HepG2 (cell line): ENCODE data around the gene KRTAP1-3. TPM values are rescaled to one million over a fixed set of nuclear protein-coding genes. Genes with fewer than 3 reads are reported as not detected.

Source experiments
- BHLHE40 ChIP-seq: IDR thresholded peaks from 2 replicates; pipeline ENCODE4 v1.6.1; 2011; ENCODE audit warnings: low read length, improper control_type of control experiment
- HMG20B ChIP-seq: conservative IDR thresholded peaks from 2 replicates; pipeline ENCODE4 v1.6.1; 2016; ENCODE audit warnings: missing genetic modification reagents, missing compliant biosample characterization
- HOXA5 ChIP-seq: sonication (generic); formaldehyde crosslinking; IDR thresholded peaks from 2 replicates; pipeline ENCODE4 v1.4.0; 2020; ENCODE audit warnings: missing genetic modification reagents
- JARID2 ChIP-seq: sonication (generic); formaldehyde crosslinking; IDR thresholded peaks from 2 replicates; pipeline ENCODE4 v1.8.1; 2023; ENCODE audit warnings: missing genetic modification reagents, inconsistent platforms; ENCODE audit not compliant: insufficient replicate concordance
- MBD4 ChIP-seq: IDR thresholded peaks from 2 replicates; pipeline ENCODE4 v1.6.1; 2012; ENCODE audit warnings: low read length, inconsistent platforms, borderline replicate concordance
- MIXL1 ChIP-seq: IDR thresholded peaks from 2 replicates; pipeline ENCODE4 v1.6.1; 2016
- PAF1 ChIP-seq: IDR thresholded peaks from 2 replicates; pipeline ENCODE4 v1.6.1; 2016; ENCODE audit warnings: missing genetic modification reagents, missing compliant biosample characterization
- RBM22 ChIP-seq: fragments of 200-400 bp; formaldehyde crosslinking; optimal IDR thresholded peaks from 2 replicates; pipeline ENCODE3; 2017; ENCODE audit warnings: mild to moderate bottlenecking, low read length, moderate library complexity
- RCOR2 ChIP-seq: IDR thresholded peaks from 2 replicates; pipeline ENCODE4 v1.6.1; 2016; ENCODE audit warnings: missing biosample characterization, missing genetic modification reagents
- REXO4 ChIP-seq: sonication (generic); formaldehyde crosslinking; IDR thresholded peaks from 2 replicates; pipeline ENCODE4 v1.8.0; 2022; ENCODE audit warnings: missing genetic modification reagents, mild to moderate bottlenecking, borderline replicate concordance
- SETDB1 ChIP-seq: sonication (generic); formaldehyde crosslinking; IDR thresholded peaks from 2 replicates; pipeline ENCODE4 v1.5.1; 2020; ENCODE audit warnings: missing genetic modification reagents, mild to moderate bottlenecking, borderline replicate concordance
- SSRP1 ChIP-seq: IDR thresholded peaks from 2 replicates; pipeline ENCODE4 v1.6.1; 2016; ENCODE audit warnings: control low read depth
- STAT5B ChIP-seq: sonication (generic); formaldehyde crosslinking; IDR thresholded peaks from 2 replicates; pipeline ENCODE4 v1.4.0; 2020; ENCODE audit warnings: missing genetic modification reagents
- TAF15 ChIP-seq: fragments of 200-400 bp; formaldehyde crosslinking; IDR thresholded peaks from one replicate; pipeline ENCODE4 v1.6.1; 2018; ENCODE audit warnings: mild to moderate bottlenecking, low read depth, low read length; ENCODE audit not compliant: poor library complexity, severe bottlenecking
- TBL1XR1 ChIP-seq: fragments of 150-350 bp; IDR thresholded peaks from 2 replicates; pipeline ENCODE4 v1.6.1; 2014; ENCODE audit warnings: borderline replicate concordance, low read length; ENCODE audit not compliant: partially characterized antibody
- TFAP4 ChIP-seq: sonication (generic); IDR thresholded peaks from 2 replicates; pipeline ENCODE4 v1.6.1; 2016; ENCODE audit warnings: low read depth, borderline replicate concordance
- TGIF2 ChIP-seq: IDR thresholded peaks from 2 replicates; pipeline ENCODE4 v1.6.1; 2016; ENCODE audit warnings: control low read depth, missing compliant biosample characterization
- ZBED4 ChIP-seq: sonication (generic); formaldehyde crosslinking; IDR thresholded peaks from 2 replicates; pipeline ENCODE4 v1.4.0; 2020; ENCODE audit warnings: missing genetic modification reagents, borderline replicate concordance
- ZBTB38 ChIP-seq: sonication (generic); formaldehyde crosslinking; IDR thresholded peaks from 2 replicates; pipeline ENCODE4 v1.5.1; 2020; ENCODE audit warnings: mild to moderate bottlenecking, missing genetic modification reagents
- ZFP90 ChIP-seq: sonication (generic); formaldehyde crosslinking; IDR thresholded peaks from 2 replicates; pipeline ENCODE4 v1.8.0; 2022; ENCODE audit warnings: missing genetic modification reagents, mild to moderate bottlenecking, inconsistent platforms, borderline replicate concordance
- ZNF282 ChIP-seq: fragments of 450-650 bp; IDR thresholded peaks from 2 replicates; pipeline ENCODE4 v1.6.1; 2018; ENCODE audit not compliant: partially characterized antibody
- ZNF562 ChIP-seq: sonication (generic); formaldehyde crosslinking; IDR thresholded peaks from 2 replicates; pipeline ENCODE4 v1.8.0; 2022; ENCODE audit warnings: missing genetic modification reagents, borderline replicate concordance
- ZNF572 ChIP-seq: sonication (generic); formaldehyde crosslinking; IDR thresholded peaks from 2 replicates; pipeline ENCODE4 v1.5.1; 2020; ENCODE audit warnings: mild to moderate bottlenecking, missing genetic modification reagents
- ZNF616 ChIP-seq: sonication (generic); formaldehyde crosslinking; IDR thresholded peaks from 2 replicates; pipeline ENCODE4 v1.5.0; 2020; ENCODE audit warnings: low read depth, mild to moderate bottlenecking, missing genetic modification reagents
- ZNF687 ChIP-seq: sonication (generic); formaldehyde crosslinking; IDR thresholded peaks from 2 replicates; pipeline ENCODE4 v1.5.1; 2020; ENCODE audit warnings: mild to moderate bottlenecking, missing genetic modification reagents, moderate library complexity
- polyA plus RNA-seq, 8 experiments: library from polyadenylated mRNA; depleted of rRNA in 3 of 8; stranded (reverse) in 7 of 8; unstranded in 1 of 8; fragments of >200 nt; fragmentation: Illumina TruSeq in 4 of 8; extraction: Trizol in 4 of 8; gene quantifications; 2 replicates each; pipeline versions ENCODE4 v1.2.1 to v1.2.3, GENCODE V29; 2011 to 2016; ENCODE audit warnings: low read depth in 4 of 8, missing spikeins in 1 of 8, mixed read lengths in 1 of 8; ENCODE audit not compliant: insufficient read depth in 1 of 8
- total RNA-seq, 5 experiments: library from RNA; depleted of rRNA; stranded (reverse); fragments of >200 nt; fragmentation: Illumina TruSeq; extraction: Trizol; gene quantifications; 2 replicates each; pipeline ENCODE4 v1.2.3, GENCODE V29; 2016; ENCODE audit warnings: low read depth in 1 of 5

KRTAP1-3 gene
- total and polyA plus RNA-seq, 2 of the 13 experiments (the other 11 are each of a cell fraction or from before 2014, with no cell fraction given), result not detected

DNA sequence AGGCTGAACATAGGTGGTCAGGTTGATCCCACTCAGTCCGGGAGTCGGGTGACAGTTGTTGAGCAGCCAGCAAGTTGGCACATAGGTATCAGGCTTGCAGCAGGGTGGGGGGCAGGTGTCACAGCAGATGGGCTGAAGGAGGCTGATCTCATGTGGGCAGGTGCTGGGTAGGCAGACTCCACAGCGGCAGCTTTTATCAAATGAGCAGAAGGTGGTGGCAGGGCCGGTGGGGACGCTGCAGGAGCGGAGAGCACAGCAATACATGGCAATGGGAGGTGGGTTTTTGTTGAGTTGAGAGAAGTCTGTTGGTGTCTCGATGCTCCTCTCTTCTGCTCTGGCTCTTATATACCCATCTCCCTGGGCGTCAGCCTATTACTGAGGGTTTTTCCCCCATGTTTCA, 25.9 kb downstream of the KRTAP1-3 start, which contains the start of gene KRTAP3-1 (continued):
- TF ChIP-seq ZNF687, result peak; percentile 68
- TF ChIP-seq RBM22, result no peak
- TF ChIP-seq REXO4 (CRISPR knock-in tag), result no peak
- TF ChIP-seq TGIF2 (CRISPR knock-in tag), result no peak
- no peak for TF ChIP-seq ZNF572
- no peak for TF ChIP-seq RCOR2 (CRISPR knock-in tag)
- TF ChIP-seq SSRP1 (CRISPR knock-in tag), result 0 out of 2 replicates have a peak, but pooled peaks have one; percentile 13
- no peak for TF ChIP-seq BHLHE40
- TF ChIP-seq PAF1 (CRISPR knock-in tag), result no peak
- 0 out of 2 replicates have a peak, but pooled peaks have one; percentile 16 for TF ChIP-seq ZFP90
- no peak for TF ChIP-seq HMG20B (CRISPR knock-in tag)
- TF ChIP-seq ZNF562 (CRISPR knock-in tag), result no peak
- TF ChIP-seq SETDB1 (CRISPR knock-in tag), result no peak
- TF ChIP-seq TBL1XR1, result no peak
- TF ChIP-seq TAF15, result no peak
- no peak for TF ChIP-seq MBD4
- no peak for TF ChIP-seq ZNF282
- TF ChIP-seq ZNF616 (CRISPR knock-in tag), result no peak
- TF ChIP-seq MIXL1 (CRISPR knock-in tag), result no peak
- TF ChIP-seq ZBTB38 (CRISPR knock-in tag), result peak; percentile 74; the same call in 1 of the 2 replicates
- no peak for TF ChIP-seq HOXA5 (CRISPR knock-in tag)
- TF ChIP-seq ZBED4 (CRISPR knock-in tag), result no peak
- no peak for TF ChIP-seq STAT5B (CRISPR knock-in tag)
- no peak for TF ChIP-seq JARID2 (CRISPR knock-in tag)
- TF ChIP-seq TFAP4, result no peak
